Jurkat, Clone E6-1 (cell line): ENCODE data around the gene SRXN1.

ENCODE experiments used
- DNase-seq: peaks from one replicate; pipeline ENCODE4 v3.0.0-alpha.2; 2011; ENCODE audit warnings: low read depth, low spot score
- H3K4me3 ChIP-seq: 2 replicates; pipeline ENCODE4 v1.5.1; 2011; ENCODE audit warnings: mild to moderate bottlenecking, low read length, control low read depth, moderate library complexity

SRXN1 gene

DNA sequence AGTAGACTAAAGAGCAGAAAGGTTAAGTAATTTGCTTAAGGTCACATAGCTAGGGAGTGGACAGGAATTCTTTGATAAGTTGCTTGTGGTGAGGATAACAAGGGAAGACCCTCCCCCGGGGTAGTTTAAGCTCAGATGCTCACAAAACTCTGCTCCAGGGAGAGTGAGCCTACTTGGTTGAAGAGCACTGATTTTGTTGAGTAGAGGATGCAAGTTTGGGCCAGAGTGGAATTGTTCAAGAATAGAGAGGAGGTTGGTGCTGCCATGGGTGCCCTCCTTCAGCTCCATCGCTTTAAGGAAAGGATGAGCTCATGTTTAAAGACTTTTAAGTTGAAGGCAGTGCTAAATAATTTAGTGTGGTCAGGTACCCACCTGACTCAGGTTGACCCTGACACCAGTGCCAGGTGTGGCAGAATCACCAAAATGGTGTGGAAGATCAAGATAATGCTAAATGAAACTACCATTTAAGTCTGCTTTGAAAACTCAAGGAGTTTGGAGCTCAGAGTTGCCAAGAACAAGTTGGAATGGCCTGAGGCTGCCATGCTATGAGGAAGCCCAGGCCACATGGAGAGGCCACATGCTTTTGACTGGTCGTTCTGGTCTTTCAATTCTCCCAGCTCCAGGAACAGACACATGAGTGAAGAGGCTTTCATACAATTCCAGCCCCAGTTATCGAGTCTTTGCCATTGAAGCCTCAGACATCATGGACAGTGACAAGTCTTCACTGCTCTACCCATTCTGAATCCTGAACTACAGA lies 34.9 kb downstream of the SRXN1 start:
- DNase-seq = no peak
- H3K4me3 ChIP-seq = no peak overlapping the region

DNA sequence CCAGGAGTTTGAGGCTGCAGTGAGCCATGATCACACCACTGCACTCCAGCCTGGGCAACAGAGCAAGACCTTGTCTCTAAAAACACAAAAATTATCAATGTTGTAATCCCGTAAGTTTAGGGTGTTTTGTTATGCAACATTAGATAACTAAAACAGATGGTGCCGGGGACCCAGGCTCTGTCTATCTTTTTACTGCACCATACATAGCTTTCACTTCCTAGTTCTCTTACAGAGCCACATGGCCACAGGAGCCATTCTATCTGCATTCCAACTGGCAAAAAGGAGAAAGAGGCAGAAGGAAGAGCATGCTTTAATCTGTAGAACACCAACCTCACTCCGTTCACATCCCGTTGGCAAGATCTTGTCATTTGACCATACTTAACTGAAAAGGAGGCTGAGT lies 37.5 kb downstream of the SRXN1 start:
- DNase-seq = no peak
- H3K4me3 ChIP-seq = no peak overlapping the region

DNA sequence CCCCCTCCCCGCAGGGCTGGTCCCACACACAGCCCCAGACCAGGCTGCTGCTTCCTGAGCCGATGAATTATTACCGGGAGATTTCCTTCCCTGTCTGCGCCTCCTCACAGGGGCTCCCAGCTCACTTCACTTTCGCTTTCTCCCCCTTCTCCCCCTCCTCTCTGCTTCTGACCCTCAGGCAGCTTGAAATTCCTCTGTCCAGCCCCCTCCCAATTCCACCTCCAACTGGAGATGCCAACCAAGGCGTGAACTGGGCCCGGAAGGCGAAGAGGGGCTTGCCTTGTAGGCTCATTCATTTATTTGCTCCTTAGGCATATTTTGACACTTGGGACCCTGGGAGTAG lies 41.2 kb downstream of the SRXN1 start:
- no peak overlapping the region for H3K4me3 ChIP-seq
- no peak for DNase-seq

DNA sequence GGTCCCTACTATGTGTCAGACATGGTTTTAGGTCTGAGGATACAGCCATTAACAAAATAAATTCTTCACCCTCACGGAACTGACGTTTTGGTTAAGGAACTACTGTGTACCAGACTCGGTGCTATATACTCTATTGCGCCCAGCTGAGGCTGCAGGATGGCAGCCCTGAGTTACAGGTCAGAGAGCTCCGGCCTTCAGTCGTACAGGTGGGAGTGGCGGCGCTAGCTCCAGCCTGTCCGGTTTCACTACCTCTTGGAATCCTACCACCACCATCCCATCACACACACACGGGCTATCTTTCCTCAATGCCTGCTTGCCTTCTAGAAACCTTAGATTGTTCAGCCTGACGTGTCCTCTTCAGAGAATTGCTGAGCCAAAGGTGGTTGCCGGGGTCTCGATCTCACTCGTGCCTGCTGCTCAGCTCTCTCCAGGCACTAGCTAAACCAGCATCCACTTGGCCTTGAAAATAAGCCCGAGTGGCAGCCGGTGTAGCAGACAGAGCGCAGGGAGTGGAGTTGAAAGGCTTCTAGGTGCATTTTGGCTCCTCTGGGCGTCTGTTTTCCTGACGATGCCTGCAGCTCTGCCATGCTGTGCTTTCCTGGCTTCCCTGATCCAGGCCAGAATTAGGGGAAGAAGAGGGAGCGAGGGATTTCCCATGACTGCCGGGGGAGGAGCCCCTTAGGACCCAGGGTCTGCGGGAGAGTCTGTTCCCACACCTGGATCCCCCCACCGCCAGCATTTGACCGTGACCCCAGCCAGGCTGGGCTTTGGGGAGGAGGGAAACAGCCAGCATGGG lies 41.8 kb downstream of the SRXN1 start:
- no peak for DNase-seq
- no peak overlapping the region for H3K4me3 ChIP-seq

DNA sequence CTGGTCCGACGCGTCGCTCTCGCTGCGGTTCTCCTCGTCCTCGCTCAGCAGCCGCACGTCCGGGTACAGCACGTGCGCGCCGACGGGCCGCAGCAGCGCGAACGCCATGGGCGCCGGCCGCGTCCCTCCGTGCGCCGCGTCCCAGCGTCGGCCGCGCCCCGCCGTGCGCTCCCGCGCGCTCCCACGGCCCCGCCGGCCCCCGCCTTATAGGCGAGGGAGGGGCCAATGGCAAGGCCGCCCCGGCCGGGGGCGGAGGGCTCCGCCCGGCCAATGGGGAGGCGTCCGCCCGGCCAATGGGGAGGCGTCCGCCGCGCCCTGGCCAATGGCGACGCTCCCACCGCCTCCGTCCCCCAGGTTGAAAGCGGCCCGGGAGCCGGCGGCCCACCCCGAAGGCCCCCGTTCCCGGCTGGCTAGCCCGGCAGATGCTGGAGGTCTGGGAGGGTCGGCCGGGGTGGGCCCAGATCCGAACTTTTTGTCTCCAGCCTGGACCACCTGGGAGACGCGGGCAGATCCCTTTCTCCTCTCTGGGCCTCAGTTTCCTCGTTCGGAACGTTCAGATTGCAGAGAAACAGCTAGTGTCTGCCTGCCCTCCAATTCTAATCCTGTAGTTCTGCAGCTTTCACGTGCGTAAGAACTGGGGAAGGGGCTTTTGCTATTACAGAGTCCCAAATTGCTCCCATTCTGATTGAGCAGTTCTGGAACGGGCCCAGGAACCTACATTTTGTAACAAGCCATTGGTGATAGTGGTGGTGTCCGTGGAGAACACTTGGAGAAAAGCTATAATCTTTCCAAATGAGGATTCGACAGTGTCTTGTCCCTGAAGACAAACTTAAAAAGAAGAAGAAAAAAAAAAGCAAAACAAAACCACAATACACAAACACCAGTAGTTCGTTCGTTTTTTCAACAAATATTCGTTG lies 42.6 kb downstream of the SRXN1 start, which contains the start of gene TCF15:
Gene TCF15 (minus strand): TSS at position 180 of the 917 bp plus-strand sequence. CDS start 72 bp downstream, at position 108.
- H3K4me3 ChIP-seq = no peak within 1 kb of the TSS
- no peak for DNase-seq

DNA sequence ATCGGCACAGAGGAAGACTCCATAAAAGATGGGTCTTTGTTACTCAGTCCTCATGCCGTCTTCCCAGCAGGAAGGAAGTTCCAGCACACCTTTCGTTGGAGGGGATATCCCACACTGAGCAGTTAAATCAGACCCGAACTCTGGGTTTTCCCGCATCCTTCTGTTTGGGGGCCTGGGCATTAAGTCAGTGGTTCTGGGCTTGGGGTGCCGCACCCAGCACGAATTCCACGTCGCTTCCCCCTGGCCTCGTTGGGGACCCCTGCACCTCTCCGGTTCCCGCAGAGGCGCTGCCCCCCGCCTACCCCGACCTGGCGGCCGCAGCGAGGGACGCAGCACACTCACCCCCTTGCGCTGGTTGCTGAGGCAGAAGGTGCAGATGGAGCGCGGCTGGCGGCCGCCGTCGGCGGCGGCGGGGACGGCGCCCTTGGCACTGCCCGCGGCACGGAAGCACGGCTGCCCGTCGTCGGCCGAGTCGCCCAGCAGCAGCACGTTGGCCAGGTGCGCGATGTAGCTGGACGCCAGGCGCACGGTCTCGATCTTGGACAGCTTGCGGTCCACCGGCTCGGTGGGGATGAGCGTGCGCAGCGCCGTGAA lies 43.5 kb downstream of the SRXN1 start:
- no peak overlapping the region for H3K4me3 ChIP-seq
- no peak for DNase-seq

DNA sequence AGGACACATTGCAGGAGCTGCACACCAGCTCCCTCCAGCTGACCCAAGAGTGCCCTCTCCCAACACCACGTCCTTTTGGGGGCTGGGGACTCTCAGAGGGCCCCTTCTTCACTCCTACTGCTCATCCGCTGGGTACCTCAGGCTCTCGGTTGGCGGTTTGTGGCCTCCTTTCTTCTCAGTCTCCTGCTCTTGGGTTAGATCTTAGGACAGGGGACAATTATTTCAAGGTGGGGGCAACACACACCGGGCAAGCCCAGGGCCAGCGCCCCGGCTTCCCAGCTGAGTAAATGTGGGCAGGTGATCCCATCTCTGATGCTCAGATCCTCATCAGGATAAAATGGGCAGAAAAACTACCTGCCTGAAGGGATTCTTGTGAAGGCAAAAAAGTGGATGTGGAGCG lies 44.0 kb downstream of the SRXN1 start:
- DNase-seq = no peak
- H3K4me3 ChIP-seq = no peak overlapping the region

DNA sequence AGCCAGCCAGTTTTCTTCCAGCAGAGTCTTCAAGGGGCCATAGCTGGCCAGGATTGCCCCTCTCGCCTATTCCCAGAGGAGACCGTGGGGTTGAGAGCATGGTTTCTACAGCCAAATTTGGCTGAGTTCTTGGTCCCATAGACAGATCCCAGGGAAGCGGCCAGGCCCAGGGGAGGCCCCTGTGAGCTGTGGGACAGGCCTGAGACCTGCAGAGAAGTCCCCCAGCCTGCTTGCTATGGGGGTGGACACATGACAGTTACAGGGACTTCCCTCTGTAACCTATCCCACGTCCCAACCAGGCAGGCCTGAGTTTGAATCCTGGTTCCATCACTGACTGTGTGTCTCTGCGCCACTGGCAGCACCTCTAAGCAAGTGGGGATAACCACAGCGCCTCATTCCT lies 45.5 kb downstream of the SRXN1 start:
- DNase-seq = no peak
- H3K4me3 ChIP-seq = no peak overlapping the region

DNA sequence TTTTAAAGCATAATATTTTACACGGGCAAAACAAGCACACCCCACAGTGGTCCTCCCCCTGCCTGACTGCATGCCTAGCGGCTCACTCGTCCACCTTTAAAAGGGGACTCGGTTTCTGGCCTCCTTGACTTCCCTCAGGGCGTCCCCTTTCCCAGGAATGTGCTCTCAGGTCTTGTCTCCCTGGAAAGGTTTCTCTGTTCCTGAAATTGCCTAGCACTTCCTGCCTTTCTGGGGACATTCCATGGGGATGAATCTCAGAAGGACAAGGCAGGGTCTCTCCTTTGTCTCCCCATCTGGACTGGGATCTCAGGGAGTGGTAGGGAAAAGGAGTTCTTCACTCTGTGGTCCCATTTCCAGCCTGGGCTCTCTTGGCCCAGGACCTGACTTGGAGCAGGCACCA lies 47.8 kb downstream of the SRXN1 start:
- DNase-seq = no peak
- no peak overlapping the region for H3K4me3 ChIP-seq

DNA sequence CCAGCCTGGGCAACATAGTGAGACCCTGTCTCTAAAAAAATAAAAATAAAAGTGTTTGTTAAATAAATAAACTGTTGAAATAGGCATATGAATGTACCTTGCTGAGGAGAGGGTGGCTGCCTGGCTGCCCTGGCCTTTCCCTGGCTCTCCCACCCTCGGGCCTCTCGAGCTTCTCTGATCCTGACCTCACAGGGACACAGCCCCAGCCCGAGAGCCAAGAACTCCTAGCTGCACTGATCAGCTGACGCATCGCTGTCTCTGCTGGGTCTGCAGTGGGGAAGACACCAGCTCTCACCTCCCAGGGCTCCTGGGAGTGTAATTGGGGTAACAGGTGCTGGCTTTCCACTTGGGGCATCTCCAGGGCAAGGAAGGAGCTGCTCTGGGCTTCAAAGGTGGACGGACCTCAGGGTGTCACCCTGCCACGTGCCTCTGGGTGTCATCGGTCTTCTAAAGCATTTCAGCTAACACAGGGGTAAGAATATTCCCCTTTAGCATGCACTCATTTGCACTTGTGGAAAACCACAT lies 49.8 kb downstream of the SRXN1 start:
- H3K4me3 ChIP-seq = no peak overlapping the region

DNA sequence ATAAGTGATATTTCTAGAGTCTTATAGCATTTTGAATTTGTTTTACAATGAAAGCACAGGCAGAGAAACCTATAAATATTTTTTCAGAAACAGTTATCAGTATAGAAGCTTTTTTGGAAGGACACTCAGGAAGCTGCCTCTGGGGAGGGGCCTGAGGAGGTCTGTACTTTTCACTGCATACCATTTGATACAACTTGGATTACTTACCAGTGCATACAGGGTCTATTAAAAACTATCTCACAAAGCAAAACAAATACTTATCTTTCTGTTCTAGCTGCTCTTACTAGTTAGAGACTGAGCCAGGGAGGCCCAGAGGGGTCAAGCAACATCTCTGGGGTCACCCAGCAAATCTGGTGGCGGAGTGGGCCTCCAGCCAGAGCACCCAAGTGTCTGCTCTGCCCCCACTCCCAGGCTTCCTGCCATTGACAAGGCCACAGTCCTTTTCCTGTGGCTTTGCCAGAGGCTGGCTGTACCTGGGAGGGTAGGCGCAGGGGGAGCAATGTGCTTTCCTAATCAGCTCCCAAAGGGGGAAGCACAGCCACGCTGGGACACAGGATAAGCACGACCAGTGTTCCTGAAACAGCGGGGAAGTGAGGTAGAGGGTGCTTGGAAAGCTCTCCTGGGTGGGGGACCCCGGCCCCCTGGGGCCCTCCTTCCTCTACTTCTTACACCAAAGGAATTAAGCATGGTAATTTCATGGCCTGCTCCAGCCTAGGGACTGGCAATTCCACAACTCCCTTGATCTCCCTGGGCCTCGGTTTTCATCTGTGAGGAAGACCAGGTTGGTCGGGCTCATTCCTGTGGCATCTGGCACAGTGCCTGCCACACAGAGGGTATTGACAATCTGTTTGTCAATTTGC lies 50.7 kb downstream of the SRXN1 start:
- no peak for DNase-seq
- no peak overlapping the region for H3K4me3 ChIP-seq

More for the DNA sequence above, 49.8 kb downstream of the SRXN1 start:
- no peak for DNase-seq

DNA sequence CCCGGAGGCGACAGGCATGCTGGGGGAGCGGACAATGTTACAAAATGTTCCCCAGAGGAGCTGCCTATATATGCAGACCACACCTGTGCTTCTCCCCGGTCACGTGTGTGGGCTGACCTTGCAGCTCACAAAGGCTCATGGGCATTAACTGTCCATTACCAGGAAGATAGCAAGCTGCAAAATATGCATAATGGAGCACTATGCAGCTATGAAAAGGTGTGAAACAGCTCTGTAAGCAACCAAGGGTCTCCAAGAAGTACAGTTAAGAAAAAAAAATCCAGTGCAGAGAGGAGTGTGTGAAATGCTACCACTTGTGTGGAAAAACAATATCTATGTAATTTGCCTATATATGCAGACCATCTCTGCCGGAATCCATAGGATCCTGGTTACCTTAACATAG lies 52.3 kb downstream of the SRXN1 start:
- DNase-seq = no peak

DNA sequence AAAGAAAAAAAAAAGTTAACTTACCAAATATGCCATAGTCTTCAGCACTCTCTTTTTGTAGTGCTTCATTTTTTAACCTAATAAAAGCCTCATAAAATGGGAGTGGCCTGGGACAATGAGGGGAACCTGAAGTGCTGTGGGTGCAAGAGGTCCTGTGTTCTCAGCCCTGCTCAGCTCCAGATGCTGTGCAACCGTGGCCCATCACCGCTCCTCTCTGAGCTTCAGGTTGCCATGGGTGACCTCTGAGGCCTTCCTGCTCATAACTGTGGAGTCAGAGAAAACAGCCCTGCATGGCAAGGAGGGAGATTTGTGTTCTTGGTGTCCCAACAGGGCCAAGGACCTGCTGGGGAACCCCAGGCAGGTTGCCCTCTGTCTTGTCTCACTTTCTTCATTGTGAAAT lies 52.9 kb downstream of the SRXN1 start:
- DNase-seq = no peak
- H3K4me3 ChIP-seq = no peak overlapping the region

More for the DNA sequence above, 52.3 kb downstream of the SRXN1 start:
- no peak overlapping the region for H3K4me3 ChIP-seq

DNA sequence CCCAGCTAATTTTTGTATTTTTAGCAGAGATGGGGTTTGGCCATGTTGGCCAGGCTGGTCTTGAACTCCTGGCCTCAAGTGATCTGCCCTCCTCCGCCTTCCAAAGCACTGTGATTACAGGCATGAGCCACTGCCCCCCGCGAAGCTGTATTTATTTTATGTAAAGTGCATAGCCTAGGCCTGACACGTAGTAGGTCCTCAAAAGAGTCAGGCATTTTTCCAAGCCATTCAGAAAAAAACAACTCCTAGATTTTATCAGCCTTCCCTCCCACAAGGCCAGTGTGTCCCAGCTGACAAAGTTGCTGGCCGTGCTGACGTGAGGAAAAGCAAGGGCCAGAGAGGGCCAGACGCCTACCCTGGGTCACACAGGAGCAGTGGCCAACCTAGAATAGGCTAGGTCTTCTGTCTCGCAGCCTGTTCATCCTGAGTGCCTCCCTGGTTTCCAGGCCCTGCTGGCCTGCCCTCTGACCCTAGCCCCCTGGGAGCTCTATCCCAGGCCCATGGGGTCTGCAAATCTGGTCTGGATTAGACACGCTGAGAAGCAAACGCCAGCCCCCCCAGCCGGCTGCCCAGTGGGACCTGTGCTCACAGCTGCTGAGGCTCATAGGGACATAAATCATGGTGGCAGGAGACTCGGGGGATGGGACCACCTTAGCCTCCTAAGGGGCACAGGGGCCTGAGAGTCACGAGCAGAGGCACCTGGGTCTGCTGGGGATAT lies 54.7 kb downstream of the SRXN1 start:
- H3K4me3 ChIP-seq = no peak overlapping the region
- no peak for DNase-seq

DNA sequence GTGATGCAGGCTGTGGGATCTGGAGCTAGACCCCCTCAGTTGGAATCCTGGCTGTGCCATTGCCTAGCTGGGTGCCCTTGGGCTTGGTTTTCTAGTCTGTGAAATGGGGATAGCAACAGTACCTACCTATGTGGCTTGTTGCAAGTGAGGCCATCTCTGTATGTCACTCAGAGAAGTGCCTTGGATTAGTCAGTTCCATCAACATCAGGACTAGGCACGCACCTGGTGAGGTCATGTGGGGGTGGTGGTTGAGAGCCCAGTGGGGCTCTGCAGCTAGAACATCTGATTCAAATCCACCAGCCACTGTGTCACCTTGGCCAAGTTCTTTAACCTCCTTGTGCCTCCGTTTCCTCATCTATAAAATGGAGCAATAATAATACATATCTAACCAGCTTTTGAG lies 55.4 kb downstream of the SRXN1 start:
- H3K4me3 ChIP-seq = no peak overlapping the region
- DNase-seq = no peak
